NOMO-1 treated with DMSO at 0.1 percent for 48 hours (cell line): Measurements from ENCODE around the gene SPNS3.

Experiments used
- DNase-seq: peaks from one replicate; lab custom pipeline; 2025; ENCODE audit not compliant: unreplicated experiment; lab: John Stamatoyannopoulos, UW

Gene SPNS3

DNA sequence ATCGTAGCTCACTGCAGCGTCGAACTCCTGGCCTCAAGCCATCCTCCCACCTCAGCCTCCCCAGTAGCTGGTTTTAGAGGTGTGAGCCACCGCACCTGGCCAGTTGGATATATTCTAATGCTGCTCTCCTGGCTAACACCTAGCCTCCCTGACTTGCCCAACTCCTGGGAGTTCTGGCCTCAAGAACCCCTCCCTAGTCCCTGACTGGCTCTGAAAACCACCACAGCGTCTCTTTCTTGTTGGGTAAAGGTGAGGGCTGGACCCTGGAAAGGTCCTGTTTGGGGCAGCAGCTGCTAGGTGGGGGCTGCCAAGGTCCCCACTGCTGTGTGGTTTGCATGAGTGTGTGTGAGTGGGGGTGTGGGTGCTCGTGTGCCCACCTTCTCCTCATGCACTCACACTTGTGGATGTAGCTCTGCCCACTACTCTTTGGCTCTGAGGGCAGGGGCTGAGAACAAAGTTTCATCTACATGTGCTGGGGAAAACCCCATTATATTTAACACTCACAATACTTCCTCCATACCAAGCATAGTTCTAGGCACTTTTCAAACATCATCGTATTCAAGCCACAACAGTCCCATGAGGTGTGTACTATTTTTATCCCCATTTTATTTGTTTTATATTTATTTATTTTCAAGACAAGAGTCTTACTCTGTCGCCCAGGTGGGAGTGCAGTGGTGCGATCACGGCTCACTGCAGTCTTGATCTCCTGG is 7.1 kb upstream of the SPNS3 start:
- DNase-seq, result no peak

GRCh38 chr17:4427505-4427904 is 6.2 kb upstream of the SPNS3 start:
- DNase-seq, result no peak

- no peak for DNase-seq
These were observed 2.6 kb downstream of the SPNS3 start for GRCh38 chr17:4436381-4436780.

DNA sequence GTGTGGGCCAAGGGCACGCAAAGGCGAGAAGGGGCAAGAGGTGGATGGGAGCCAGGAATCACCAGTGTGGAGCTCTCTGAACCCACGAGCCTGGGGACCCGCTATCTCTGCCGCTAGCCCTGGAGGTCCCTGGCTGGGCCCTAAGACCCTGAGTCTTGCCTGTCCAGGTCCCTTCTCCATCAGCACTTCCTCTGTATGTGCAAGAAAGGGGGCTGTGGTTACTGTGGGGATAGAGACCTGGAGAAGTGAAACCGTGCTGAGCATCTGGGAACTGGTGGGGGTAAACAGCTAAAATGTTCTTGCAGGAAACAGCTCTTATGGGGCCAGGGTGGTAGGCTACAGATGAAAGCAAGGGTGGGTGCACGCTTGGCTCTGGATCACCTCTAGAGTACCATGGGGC is 3.1 kb downstream of the SPNS3 start:
- peak; percentile 93 for DNase-seq

GRCh38 chr17:4438162-4438944 is 4.6 kb downstream of the SPNS3 start:
- no peak for DNase-seq

- DNase-seq, result no peak
These were observed 6.3 kb downstream of the SPNS3 start for GRCh38 chr17:4440021-4440420.

DNA sequence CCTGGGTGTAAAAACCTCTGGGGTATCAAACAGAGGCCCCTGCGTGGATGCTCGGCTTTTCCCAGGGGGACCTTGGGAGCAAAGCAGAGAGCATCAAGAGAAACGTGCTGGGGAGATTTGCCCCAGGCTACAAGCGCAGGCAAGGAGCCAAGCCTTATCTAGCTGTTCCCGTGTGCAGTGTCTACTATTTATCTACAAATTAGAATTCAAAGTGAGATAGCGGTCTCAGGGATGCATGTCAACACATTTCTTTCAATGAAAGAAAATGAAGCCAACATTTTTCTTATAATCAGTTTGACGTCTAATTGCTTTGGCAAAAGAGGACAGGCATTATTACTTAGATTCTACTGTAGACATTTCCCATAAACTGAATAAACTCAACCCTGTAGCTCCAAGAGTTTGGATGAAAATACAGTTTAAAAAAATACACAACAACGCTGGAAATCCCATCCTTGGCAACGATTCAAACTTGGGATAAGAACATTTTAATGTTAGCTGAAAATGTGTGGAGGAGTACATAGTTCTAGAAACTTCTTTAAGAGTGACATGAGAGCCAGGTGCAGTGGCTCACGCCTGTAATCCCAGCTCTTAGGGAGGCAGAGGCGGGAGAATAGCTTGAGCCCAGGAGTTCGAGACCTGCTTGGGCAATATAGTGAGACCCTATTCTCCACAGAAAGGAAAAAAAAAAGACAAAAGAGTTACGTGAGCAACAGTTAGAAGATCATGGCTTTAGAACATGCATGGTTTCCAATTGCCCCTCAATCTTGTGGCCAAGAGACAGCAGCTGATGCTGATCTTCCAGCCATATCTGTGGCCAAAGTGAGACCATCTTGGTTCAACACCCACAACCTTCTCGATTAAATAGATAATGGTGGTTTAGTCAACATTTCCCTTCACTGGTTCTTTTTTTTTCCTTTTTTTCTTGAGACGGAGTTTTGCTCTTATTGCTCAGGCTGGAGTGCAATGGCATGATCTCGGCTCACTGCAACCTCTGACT is 7.2 kb downstream of the SPNS3 start:
- DNase-seq, result no peak

DNA sequence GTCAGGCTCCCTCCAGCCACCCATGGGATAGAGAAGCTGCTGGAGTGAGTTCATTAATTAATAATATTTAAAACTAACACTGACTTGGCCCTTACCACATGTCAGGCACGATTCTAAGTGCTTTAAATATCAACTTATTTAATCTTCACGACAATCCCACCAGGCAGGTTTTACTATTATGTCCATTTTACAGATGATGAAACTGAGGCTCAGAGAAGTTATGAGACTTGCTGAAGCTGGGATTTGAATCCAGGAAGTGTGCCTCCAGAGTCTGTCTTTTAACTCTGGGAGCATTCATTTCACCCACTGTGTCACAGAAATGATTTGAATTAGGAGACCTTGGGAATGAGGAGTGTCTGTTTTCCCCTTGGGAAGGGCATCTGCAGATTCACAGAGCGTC is 8.8 kb downstream of the SPNS3 start:
- DNase-seq, result no peak

DNA sequence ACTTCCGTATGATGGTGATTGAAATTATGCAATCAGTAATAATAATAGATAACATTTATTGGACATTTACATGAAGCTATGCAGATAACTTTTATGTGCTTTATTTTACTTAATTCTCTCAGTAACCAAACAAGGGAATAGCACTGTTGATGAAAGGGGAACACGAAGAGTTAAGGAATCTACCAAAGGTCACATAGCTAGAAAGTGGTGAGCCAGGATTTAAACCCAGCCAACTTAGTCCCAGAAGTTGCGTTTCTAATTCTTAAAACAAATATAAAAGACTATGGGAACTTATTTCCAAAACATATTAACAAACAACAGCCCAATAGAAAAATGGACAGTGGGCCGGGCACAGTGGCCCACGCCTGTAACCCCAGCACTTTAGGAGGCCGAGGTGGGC is 9.7 kb downstream of the SPNS3 start:
- DNase-seq, result no peak

DNA sequence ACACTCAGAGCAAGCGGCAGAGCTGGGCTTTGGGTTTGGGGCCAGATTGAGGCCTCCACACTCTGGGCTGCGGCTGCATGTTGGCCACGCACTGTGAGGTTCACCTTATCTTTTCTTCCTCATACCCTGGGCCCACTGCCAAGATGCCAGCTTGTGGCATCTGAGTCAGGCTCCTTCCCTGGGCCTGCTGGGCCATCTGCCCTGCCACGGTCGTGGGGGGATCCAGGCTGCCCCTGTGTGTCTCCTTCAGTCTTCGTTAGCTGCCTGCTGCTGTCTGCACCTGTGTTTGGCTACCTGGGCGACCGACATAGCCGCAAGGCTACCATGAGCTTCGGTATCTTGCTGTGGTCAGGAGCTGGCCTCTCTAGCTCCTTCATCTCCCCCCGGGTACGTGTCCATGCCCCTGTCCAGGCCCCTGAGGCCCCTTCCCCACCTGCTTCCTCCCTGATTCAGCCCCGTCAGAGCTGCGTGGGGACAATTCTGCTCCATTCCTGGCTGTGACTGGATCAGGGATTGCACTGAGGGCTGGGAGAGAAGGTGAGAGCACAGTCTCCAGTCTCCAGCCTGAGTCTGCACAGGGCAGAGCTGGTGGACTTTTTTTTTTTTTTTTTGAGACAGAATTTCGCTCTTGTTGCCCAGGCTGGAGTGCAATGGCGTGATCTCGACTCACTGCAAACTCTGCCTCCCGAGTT is 11.2 kb downstream of the SPNS3 start:
- no peak for DNase-seq

DNA sequence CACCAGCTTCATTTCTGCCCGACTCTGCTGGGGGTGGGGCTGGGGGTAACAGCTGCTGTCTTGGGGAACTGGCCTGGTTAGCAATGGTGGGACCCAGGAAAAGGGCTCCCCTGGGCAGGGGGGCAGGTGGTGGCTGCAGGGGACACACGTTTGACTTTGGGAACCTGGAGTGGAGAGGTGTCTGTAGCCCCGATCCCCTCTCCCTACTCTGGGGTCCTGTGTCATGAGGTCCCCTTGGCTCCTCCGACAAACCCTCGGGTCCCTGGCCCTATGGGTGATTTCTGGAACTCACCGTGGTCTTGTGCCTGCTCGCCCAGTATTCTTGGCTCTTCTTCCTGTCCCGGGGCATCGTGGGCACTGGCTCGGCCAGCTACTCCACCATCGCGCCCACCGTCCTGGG is 12.0 kb downstream of the SPNS3 start:
- DNase-seq, result no peak

GRCh38 chr17:4446326-4447071 is 12.8 kb downstream of the SPNS3 start:
- DNase-seq, result no peak

DNA sequence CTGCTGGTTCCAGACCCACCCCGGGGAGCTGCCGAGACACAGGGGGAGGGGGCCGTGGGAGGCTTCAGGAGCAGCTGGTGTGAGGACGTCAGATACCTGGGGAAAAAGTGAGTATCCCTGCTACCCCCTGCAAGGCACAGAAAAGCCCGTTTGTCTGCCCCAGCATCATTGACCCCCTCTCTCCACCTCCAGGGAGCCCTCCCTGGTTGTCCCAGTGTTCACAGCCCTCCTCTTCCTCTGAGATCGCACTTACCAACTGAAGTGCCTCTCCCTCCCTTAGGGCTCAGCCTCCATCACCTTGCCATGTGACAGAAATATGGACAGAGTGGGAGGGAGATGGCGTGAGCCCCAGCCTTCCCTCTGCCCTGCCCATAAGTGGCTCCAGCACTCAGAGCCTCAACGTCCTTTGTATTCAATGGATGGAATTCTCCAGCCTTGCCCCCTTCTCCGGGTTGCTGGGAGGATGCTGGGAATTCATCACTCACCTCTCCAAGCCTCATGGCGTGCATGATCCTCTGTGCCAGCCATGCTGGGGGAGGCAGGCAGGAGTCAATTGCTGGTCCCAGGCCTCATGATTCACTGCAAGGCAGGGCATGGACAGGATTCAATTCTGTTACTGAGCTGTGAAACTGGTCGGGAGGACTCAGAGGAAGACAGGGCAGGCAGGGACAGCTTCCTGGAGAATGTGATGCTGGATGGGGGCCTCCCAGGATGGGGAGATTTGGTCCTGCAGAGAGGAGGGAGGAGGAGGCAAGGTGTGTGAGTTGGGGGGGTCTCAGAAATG is 14.6 kb downstream of the SPNS3 start:
- DNase-seq, result no peak

DNA sequence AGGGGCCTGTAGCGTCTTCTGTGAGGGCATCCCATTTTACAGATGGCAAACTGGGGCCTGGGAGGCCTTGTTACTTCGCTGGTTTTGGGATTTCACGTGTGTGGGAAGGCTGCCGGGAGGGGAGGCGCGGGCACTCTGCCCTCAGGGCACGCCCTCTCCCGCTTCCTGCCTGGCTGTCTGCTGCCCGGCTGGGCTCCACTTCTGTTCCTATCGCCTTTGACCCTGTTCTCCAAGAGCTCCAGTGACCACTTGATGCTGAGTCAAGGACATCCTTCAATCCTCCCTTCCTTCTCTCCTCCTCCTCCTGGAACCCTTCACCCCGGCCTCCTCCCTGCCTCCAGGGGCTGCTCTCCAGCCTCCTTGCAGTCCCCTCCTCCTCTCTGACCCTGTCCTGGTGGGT is 16.0 kb downstream of the SPNS3 start:
- DNase-seq, result no peak

DNA sequence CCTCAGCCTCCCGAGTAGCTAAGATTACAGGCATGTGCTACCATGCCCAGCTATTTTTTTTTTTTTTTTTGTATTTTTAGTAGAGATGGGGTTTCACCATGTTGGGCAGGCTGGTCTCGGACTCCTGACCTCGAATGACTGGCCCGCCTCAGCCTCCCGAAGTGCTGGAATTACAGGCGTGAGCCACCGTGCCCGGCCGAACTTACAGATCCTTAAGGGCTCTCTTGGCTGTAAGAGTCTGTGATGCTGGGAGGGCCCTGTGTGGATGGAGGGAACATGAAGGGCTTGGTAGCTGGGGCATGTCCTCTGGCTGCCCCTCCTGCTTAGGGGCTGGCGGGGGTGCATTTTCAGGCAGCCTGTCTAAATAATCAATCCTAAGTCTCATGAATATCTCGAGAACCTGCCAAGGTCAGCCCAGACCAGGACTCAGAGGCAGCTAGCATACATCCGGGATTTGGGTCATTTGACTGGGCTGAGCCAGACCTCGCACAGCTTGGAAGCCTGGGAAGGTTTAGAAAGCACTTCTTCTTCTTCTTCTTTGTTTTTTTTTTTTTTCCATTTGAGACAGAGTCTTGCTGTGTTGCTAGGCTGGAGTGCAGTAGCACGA is 17.1 kb downstream of the SPNS3 start:
- no peak for DNase-seq

GRCh38 chr17:4453812-4454591 is 20.3 kb downstream of the SPNS3 start:
- DNase-seq, result no peak

DNA sequence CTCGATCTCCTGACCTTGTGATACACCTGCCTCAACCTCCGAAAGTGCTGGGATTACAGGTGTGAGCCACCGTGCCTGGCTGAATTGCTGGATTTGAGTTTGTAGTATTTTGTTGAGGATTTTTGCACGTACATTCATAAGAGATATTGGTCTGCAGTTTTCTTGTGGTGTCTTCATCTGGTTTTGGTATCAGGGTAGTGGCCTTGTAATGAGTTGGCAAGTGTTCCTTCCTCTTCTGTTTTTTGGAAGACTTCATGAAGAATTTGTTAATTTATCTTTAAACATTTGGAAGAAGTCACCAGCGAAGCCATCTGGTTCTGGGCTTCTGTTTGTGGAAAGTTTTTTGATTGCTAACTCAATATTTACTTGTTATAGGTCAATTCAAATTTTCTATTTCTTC is 26.9 kb downstream of the SPNS3 start:
- no peak for DNase-seq

- no peak for DNase-seq
These were observed 30.2 kb downstream of the SPNS3 start for GRCh38 chr17:4463818-4464476.
